ENCODE measurements around the gene FCER2.

The FCER2 gene

GRCh38 chr19:7652061-7652641, 49.8 kb downstream of the FCER2 start:
- TF ChIP-seq, protein P1, sequence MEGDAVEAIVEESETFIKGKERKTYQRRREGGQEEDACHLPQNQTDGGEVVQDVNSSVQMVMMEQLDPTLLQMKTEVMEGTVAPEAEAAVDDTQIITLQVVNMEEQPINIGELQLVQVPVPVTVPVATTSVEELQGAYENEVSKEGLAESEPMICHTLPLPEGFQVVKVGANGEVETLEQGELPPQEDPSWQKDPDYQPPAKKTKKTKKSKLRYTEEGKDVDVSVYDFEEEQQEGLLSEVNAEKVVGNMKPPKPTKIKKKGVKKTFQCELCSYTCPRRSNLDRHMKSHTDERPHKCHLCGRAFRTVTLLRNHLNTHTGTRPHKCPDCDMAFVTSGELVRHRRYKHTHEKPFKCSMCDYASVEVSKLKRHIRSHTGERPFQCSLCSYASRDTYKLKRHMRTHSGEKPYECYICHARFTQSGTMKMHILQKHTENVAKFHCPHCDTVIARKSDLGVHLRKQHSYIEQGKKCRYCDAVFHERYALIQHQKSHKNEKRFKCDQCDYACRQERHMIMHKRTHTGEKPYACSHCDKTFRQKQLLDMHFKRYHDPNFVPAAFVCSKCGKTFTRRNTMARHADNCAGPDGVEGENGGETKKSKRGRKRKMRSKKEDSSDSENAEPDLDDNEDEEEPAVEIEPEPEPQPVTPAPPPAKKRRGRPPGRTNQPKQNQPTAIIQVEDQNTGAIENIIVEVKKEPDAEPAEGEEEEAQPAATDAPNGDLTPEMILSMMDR (IDR thresholded peaks at IDR 0.05; ENCODE audit: borderline replicate concordance, control extremely low read depth, extremely low read depth, insufficient read depth, missing control alignments), result peak; percentile 95
- DNase-seq (ENCODE audit: low spot score), result peak; percentile 93
- in situ Hi-C loops (cut with MboI; ENCODE audit: low sequenced_read_pairs, unreplicated experiment), result loop anchor here (25.0 kb wide), 1 partner anchor 290 kb away; no protein-coding TSS in a partner anchor

- in situ Hi-C loops (cut with MboI; ENCODE audit: low sequenced_read_pairs, unreplicated experiment), result loop anchor here (25.0 kb wide), 1 partner anchor 288 kb away; no protein-coding TSS in a partner anchor
- TF ChIP-seq, protein P1 (IDR thresholded peaks at IDR 0.05; ENCODE audit: borderline replicate concordance, control extremely low read depth, extremely low read depth, insufficient read depth, missing control alignments), result no peak
- no peak for DNase-seq (ENCODE audit: low spot score)
Observed at GRCh38 chr19:7650148-7650547, 51.8 kb downstream of the FCER2 start.

DNA sequence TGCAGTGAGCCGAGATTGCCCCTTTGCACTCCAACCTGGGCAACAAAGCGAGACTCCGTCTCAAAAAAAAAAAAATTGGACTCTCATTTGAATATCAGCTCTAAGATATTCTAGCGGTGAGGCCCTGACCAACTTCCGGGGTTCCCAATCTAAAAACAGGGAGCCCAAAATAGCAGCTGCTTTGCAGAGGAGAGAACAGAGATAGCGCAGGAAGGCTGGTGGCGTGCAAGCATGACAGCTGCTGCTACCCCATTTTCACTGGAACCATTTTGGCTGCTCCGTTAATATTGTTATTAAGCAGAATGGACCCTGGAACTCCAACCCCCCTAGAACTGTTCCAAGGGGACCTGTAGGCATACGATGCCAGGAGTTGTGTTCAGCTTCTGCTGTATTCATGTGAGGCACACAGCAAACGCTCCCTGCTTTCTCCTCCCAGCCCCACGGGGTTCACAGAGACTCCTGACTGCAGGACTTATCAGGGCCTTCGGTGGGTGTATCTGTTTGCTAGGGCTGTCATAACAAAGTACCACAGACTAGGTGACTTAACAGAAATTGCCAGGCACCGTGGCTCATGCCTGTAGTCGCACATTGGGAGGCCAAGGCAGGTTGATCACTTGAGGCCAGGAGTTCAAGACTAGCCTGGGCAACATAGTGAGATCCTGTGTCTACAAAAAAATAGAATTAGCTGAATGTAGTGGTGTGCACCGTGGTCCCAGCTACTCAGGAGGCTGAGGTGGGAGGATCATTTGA, 53.5 kb downstream of the FCER2 start:
- DNase-seq (ENCODE audit: low spot score), result no peak
- in situ Hi-C loops (cut with MboI; ENCODE audit: low sequenced_read_pairs, unreplicated experiment), result no loop called here
- TF ChIP-seq, protein P1 (IDR thresholded peaks at IDR 0.05; ENCODE audit: borderline replicate concordance, control extremely low read depth, extremely low read depth, insufficient read depth, missing control alignments), result no peak

GRCh38 chr19:7647156-7647555, 54.8 kb downstream of the FCER2 start:
- in situ Hi-C loops (cut with MboI; ENCODE audit: low sequenced_read_pairs, unreplicated experiment), result no loop called here
- TF ChIP-seq, protein P1 (IDR thresholded peaks at IDR 0.05; ENCODE audit: borderline replicate concordance, control extremely low read depth, extremely low read depth, insufficient read depth, missing control alignments), result no peak
- no peak for DNase-seq (ENCODE audit: low spot score)

DNA sequence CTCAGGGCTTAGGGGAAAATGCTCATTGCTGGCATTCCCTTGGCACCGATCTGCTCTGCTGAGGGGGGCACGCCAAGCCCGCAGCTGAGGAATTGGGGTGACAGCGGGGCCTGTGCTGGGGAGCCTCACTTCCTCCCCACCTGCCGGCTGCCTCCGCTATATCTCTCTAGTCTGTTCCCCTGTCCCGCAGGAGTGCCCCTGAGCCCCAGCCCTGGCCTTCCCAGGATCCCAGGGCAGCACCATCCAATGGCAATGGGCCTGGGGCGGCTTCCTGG, 55.6 kb downstream of the FCER2 start:
- DNase-seq (ENCODE audit: low spot score), result no peak
- TF ChIP-seq, protein P1 (IDR thresholded peaks at IDR 0.05; ENCODE audit: borderline replicate concordance, control extremely low read depth, extremely low read depth, insufficient read depth, missing control alignments), result no peak
- in situ Hi-C loops (cut with MboI; ENCODE audit: low sequenced_read_pairs, unreplicated experiment), result no loop called here

- in situ Hi-C loops (cut with MboI; ENCODE audit: low sequenced_read_pairs, unreplicated experiment), result no loop called here
- DNase-seq (ENCODE audit: low spot score), result no peak
- TF ChIP-seq, protein P1 (IDR thresholded peaks at IDR 0.05; ENCODE audit: borderline replicate concordance, control extremely low read depth, extremely low read depth, insufficient read depth, missing control alignments), result no peak
Observed at GRCh38 chr19:7645656-7646425, 56.1 kb downstream of the FCER2 start.

All from GM13976 (cell line).